Activated CD8-positive, alpha-beta memory T cell treated with anti-CD3 and anti-CD28 coated beads for 36 hours (primary cell): ENCODE data around the gene NINJ2. TPM values are rescaled to one million over a fixed set of nuclear protein-coding genes. Genes with fewer than 3 reads are reported as not detected.

Source experiments
- CTCF ChIA-PET: fragments of 350-600 bp; sonication (Branson Sonifier 250); formaldehyde crosslinking; loops from one replicate; lab custom pipeline; 2021; ENCODE audit warnings: antibody characterized with exemption; lab: Charles Lee
- POLR2A ChIA-PET: fragments of 350-600 bp; sonication (Branson Sonifier 250); formaldehyde crosslinking; loops from one replicate; lab custom pipeline; 2021; ENCODE audit warnings: antibody characterized with exemption; lab: Charles Lee
- total RNA-seq, 2 experiments: library from RNA; stranded (reverse); gene quantifications; one replicate each; pipeline ENCODE4 v1.2.3, GENCODE V29; 2021

NINJ2 gene
- total RNA-seq, 2 experiments from 2014 or later, result 2.1 to 2.3 TPM

DNA sequence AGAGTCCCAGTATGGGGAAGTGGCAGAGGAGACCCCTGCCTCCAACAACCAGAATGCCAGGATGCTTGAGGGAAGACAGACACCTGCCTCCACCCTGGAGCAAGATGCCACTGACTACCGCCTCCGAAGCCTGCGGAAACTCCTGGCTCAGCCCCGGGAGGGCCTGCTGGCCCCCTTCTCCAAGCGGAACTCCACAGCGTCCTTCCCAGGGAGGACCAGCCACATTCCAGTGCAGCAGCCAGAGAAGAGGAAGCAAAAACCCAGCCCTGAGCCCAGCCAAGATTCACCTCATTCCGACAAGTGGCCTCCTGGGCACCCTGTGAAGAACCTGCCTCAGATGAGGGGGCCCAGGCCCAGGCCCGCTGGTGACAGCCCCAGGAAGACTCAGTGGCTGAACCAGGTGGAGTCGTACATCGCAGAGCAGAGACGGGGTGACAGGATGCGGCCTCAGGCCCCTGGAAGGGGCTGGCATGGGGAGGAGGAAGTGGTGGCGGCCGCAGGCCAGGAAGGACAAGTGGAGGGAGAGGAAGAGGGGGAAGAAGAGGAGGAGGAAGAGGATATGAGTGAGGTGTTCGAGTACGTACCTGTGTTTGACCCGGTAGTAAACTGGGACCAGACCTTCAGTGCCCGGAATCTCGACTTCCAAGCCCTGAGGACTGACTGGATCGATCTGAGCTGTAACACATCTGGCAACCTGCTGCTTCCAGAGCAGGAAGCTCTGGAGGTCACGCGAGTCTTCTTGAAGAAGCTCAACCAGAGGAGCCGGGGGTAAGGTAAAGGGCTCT lies 109.8 kb downstream of the NINJ2 start:
- POLR2A ChIA-PET, result no interaction called here
- CTCF ChIA-PET, result interaction anchor here (0.6 to 1.8 kb wide), 3 partner anchors 11 to 118 kb away, joined by 3 to 6 read pairs (median 3); no protein-coding TSS in a partner anchor

DNA sequence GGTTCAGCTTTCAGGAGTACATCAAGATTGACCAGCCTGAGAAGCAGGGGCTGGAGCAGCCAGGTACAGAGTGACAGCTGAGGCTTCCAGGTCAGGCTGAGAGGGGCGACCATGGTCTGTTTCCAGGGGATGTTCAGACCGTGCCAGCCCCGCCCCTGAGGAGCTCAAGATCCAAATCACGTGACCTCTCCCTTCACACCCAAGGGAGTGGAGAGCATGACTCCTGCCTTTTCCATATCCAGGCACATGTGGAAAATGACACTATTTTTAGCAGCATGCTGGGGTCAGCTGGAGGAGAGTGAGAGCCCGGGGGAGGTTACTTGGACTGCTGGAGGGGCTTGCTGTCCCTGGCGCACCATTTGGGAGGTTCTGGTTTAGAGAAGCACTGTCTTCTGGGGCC lies 110.8 kb downstream of the NINJ2 start:
- CTCF ChIA-PET, result interaction anchor here (2.8 kb wide), 1 partner anchor 100 kb away, joined by 19 read pairs; no protein-coding TSS in a partner anchor
- POLR2A ChIA-PET, result no interaction called here

DNA sequence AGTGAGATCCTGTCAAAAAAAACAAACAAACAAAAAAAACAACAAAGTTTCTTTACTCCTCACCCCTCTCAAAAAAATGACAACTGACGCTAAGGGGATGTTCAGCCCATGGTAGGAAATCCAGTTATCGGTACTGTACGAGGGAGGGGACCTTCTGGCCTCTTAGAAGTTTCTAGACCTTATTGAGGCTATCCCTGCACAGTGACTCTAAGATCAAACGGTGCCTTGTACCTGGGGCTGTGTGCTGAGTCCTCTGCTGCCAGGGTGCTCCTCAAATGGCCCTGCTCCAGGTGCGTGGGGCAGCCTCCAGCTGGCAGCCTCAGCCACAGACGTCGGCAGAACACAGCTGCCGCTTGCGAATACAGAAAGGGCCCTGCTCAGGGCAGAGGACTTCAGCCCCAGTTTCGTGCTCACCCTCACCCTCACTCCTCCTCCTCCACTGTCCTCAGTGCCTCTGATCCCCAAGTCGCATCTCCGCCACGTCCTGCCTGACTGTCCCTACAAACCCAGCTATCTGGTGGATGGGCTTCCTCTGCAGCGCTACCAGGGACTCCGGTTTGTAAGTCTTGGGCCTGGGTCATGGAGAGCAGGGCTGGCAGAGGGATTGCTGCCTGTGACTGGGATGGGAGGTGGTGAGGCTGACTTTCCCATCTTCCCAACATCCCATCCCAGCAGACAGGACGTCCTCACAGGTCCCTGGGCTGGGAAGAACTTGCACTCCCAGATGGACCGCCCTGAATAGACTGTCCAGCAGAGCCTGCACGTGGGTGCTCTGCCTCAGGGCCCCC lies 112.6 kb downstream of the NINJ2 start:
- ChIA-PET CTCF (interaction anchor here (1.0 to 2.8 kb wide), 4 partner anchors 19 to 140 kb away, joined by 3 to 19 read pairs (median 6); no protein-coding TSS in a partner anchor), POLR2A (no interaction called here)

DNA sequence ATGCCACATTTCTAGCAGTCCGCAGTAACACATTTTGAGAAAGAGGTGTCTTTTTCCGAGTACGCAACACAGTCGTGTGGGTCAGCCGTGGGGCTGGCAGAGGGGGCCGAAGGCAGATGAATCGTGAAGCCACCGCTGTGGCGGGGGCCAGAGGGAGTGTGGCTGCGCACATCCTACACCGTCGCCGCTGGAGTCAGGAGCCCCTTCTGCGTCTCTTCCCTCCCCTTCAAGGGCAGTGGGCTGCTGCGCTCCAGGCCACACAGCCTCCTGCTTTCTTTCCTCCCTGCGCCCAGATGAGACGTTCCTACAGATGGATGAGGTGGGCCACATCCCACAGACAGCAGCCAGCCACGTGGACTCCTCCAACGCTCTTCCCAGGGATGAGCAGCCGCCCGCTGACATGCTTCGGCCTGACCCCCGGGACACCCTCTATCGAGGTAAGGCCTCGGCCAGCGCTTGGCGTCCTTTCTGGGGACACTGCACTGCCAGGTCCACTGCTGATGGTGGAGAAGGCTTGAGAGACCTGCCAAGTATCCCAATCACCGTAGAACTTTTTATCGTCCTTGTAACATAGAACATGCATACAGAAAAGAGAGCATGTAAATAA lies 113.7 kb downstream of the NINJ2 start:
- POLR2A ChIA-PET, result no interaction called here
- CTCF ChIA-PET, result interaction anchor here (3.5 kb wide), 1 partner anchor 94 kb away, joined by 74 read pairs; no protein-coding TSS in a partner anchor

- ChIA-PET CTCF (interaction anchor here (0.8 to 3.5 kb wide), 18 partner anchors 11 to 401 kb away, joined by 3 to 74 read pairs (median 6); partner anchors contain the start of genes B4GALNT3 and RAD52), POLR2A (no interaction called here)
These were observed 115.3 kb downstream of the NINJ2 start for GRCh38 chr12:547883-548470.

GRCh38 chr12:546920-547845 lies 116.1 kb downstream of the NINJ2 start:
- CTCF ChIA-PET, result interaction anchor here (0.6 to 3.5 kb wide), 25 partner anchors 10 to 402 kb away, joined by 3 to 74 read pairs (median 5); partner anchors contain the start of genes B4GALNT3 and RAD52
- POLR2A ChIA-PET, result no interaction called here

- ChIA-PET CTCF (interaction anchor here (0.7 to 3.5 kb wide), 18 partner anchors 9 to 135 kb away, joined by 3 to 74 read pairs (median 6); partner anchors contain the start of gene B4GALNT3), POLR2A (no interaction called here)
These were observed 116.9 kb downstream of the NINJ2 start for GRCh38 chr12:546265-546919.

DNA sequence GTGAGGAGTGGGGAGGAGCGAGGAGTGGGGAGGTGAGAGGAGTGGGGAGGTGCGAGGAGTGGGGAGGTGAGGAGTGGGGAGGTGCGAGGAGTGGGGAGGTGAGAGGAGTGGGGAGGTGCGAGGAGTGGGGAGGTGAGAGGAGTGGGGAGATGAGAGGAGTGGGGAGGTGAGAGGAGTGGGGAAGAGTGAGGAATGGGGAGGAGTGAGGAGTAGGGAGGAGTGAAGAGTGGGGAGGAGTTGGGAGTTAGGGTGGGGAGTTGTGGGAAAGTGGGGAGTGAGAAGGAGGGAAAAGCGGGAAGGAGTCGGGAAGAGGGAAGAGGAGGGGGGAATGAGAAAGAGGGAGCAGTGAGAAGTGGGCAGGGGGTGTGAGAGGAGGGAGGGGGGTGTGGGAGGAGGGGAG lies 117.4 kb downstream of the NINJ2 start:
- ChIA-PET CTCF (interaction anchor here (8.7 kb wide), 1 partner anchor 93 kb away, joined by 76 read pairs; no protein-coding TSS in a partner anchor), POLR2A (no interaction called here)

DNA sequence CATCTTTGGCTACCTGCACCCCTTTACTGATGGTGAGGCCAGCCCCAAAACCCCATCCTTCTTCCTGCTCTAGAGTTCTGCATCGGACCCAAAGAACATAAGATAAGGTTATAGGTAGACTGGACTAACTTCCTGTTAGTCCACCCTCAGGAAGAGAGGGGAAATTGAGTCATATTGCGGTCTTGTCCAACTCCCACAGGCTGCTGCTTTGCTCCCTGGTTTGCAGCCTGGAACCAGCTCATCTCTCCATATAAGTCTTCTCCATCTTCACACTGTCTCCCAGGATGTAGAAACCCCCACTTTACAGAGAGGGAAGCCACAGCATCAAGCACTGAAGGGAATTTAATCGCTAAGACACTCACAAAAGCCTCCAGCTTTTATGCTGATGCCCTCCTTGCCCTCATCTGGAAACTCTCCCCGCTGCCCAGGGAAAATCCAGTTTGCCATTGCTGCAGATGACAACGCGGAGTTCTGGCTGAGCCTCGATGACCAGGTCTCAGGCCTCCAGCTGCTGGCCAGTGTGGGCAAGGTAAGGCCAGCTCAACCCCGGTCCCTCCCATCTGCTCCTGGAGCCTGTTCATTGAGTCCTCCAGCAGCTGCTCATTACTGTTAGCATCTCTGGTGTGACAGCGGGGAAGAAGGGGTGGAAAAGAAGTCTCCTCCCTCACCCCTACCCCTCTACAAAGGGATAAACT lies 118.2 kb downstream of the NINJ2 start:
- POLR2A ChIA-PET, result interaction anchor here (0.6 kb wide), 1 partner anchor 191 kb away, joined by 5 read pairs; no protein-coding TSS in a partner anchor

DNA sequence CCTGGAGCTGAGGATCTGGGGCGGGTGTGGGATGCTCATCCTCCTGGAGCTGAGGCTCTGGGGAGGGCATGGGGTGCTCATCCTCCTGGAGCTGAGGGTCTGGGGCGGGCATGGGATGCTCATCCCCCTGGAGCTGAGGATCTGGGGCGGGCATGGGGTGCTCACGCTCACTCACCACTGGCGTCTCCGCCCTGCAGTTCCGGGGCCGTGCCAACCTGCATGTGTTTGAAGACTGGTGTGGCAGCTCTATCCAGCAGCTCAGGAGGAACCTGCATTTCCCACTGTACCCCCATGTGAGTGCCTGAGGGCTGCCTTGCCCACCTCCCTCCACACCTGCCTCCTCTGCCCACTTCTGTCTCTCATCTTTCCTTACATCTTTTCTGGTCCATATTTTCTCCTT lies 119.1 kb downstream of the NINJ2 start:
- POLR2A ChIA-PET, result interaction anchor here (0.6 kb wide), 1 partner anchor 192 kb away, joined by 5 read pairs; no protein-coding TSS in a partner anchor
- CTCF ChIA-PET, result interaction anchor here (0.8 to 8.7 kb wide), 3 partner anchors 88 to 102 kb away, joined by 4 to 76 read pairs (median 6); no protein-coding TSS in a partner anchor

More for the DNA sequence above, 118.2 kb downstream of the NINJ2 start:
- CTCF ChIA-PET, result interaction anchor here (1.8 to 8.7 kb wide), 2 partner anchors 88 to 92 kb away, joined by 6 to 76 read pairs; no protein-coding TSS in a partner anchor

DNA sequence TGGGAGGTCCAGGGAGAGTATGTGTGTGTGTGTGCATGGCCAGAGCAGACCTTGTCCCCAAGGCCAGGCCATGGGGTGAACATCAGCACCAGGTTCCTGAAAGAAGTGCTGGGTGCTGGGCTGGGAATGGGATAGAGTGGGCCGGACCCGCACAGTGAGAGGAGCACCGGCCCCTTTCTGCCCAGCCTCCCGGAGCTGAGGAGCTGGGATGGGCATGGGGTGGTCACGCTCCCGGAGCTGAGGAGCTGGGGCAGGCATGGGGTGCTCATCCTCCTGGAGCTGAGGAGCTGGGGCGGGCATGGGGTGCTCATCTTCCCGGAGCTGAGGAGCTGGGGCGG lies 120.2 kb downstream of the NINJ2 start:
- POLR2A ChIA-PET, result no interaction called here
- CTCF ChIA-PET, result interaction anchor here (1.2 to 8.7 kb wide), 2 partner anchors 43 to 90 kb away, joined by 3 to 76 read pairs; no protein-coding TSS in a partner anchor

GRCh38 chr12:542395-543113 lies 120.7 kb downstream of the NINJ2 start:
- POLR2A ChIA-PET, result no interaction called here
- CTCF ChIA-PET, result interaction anchor here (1.2 to 8.7 kb wide), 2 partner anchors 43 to 89 kb away, joined by 3 to 76 read pairs; no protein-coding TSS in a partner anchor

GRCh38 chr12:541676-542324 lies 121.4 kb downstream of the NINJ2 start:
- ChIA-PET POLR2A (no interaction called here), CTCF (interaction anchor here (1.2 to 8.7 kb wide), 2 partner anchors 42 to 88 kb away, joined by 3 to 76 read pairs; no protein-coding TSS in a partner anchor)

- ChIA-PET CTCF (interaction anchor here (0.5 to 8.7 kb wide), 5 partner anchors 8 to 1086 kb away, joined by 3 to 76 read pairs (median 5); no protein-coding TSS in a partner anchor), POLR2A (no interaction called here)
These were observed 123.5 kb downstream of the NINJ2 start for GRCh38 chr12:539540-540310.
